AG08396 (cell line): ENCODE measurements around the gene PCDHA8.
A peak's percentile ranks its signal among the peaks of the same experiment; 100 is the strongest.
"Not testable (repeated sequence)": the region's sequence is repeated elsewhere in the genome, so short reads cannot be mapped to it uniquely, and the experiment has no call there.

Experiments used
- DNase-seq: peaks from one replicate; pipeline ENCODE4 v3.0.0; 2012; ENCODE audit warnings: low spot score, mixed read lengths

Gene PCDHA8

GRCh38 chr5:140840978-140841962 lies at the start of gene PCDHA8:
Gene PCDHA8, plus strand, starts transcription at chr5:140841187. Its CDS starts 135 bp downstream, at chr5:140841322.
- no peak for DNase-seq

GRCh38 chr5:140794595-140795258 lies 46.3 kb upstream of the PCDHA8 start, which contains the start of gene PCDHA2:
Gene PCDHA2, plus strand, starts transcription at chr5:140794852.
- peak; percentile 38 for DNase-seq

- DNase-seq = peak; percentile 62
These were observed 45.7 kb upstream of the PCDHA8 start for GRCh38 chr5:140795259-140795641.

- not testable (repeated sequence) for DNase-seq
These were observed 44.8 kb upstream of the PCDHA8 start for GRCh38 chr5:140796072-140796717.

GRCh38 chr5:140796718-140797095 lies 44.3 kb upstream of the PCDHA8 start:
- DNase-seq = no peak

GRCh38 chr5:140800816-140801493 lies 40.0 kb upstream of the PCDHA8 start, which contains the start of gene PCDHA3:
Gene PCDHA3, plus strand, starts transcription at chr5:140801057.
- peak; percentile 46 for DNase-seq

GRCh38 chr5:140801494-140801841 lies 39.5 kb upstream of the PCDHA8 start:
- DNase-seq = peak; percentile 61

- not testable (repeated sequence) for DNase-seq
These were observed 38.6 kb upstream of the PCDHA8 start for GRCh38 chr5:140802381-140802780.

- DNase-seq = no peak
These were observed 38.2 kb upstream of the PCDHA8 start for GRCh38 chr5:140802781-140803271.

- peak; percentile 37 for DNase-seq
These were observed 33.9 kb upstream of the PCDHA8 start, which contains the start of gene PCDHA4 for GRCh38 chr5:140806834-140807775. Gene PCDHA4, plus strand, starts transcription at chr5:140807068.

GRCh38 chr5:140808241-140808888 lies 32.6 kb upstream of the PCDHA8 start:
- not testable (repeated sequence) for DNase-seq

- no peak for DNase-seq
These were observed 32.1 kb upstream of the PCDHA8 start for GRCh38 chr5:140808889-140809291.

GRCh38 chr5:140821375-140822280 lies 19.4 kb upstream of the PCDHA8 start, which contains the start of gene PCDHA5:
Gene PCDHA5, plus strand, starts transcription at chr5:140821613.
- peak; percentile 41 for DNase-seq

- no peak for DNase-seq
These were observed 18.7 kb upstream of the PCDHA8 start for GRCh38 chr5:140822281-140822629.

- not testable (repeated sequence) for DNase-seq
These were observed 18.0 kb upstream of the PCDHA8 start for GRCh38 chr5:140822969-140823368.

- DNase-seq = no peak
These were observed 17.5 kb upstream of the PCDHA8 start for GRCh38 chr5:140823475-140823874.

- no peak for DNase-seq
These were observed 13.2 kb upstream of the PCDHA8 start, which contains the start of gene PCDHA6 for GRCh38 chr5:140827704-140828361. Gene PCDHA6, plus strand, starts transcription at chr5:140827960. Its CDS starts 132 bp downstream, at chr5:140828092.

- DNase-seq = no peak
These were observed 12.6 kb upstream of the PCDHA8 start for GRCh38 chr5:140828362-140828737.
